ENCODE data around the gene USP13.

Gene USP13

GRCh38 chr3:179702271-179702947 lies 49.6 kb downstream of the USP13 start:
- no peak overlapping the region for H3K9ac ChIP-seq (ENCODE audit: low read length)
- no peaks in the 10 kb centered on the region for H3K36me3 ChIP-seq (ENCODE audit: insufficient read depth, low read length)
- H3K4me3 ChIP-seq (ENCODE audit: low read depth in 1 of 2, low read length in 2 of 2), result no peak overlapping the region
- H3K27me3 ChIP-seq (ENCODE audit: control insufficient read depth in 1 of 2, insufficient read depth in 2 of 2, low read length in 2 of 2), result no peaks in the 10 kb centered on the region
- no peaks in the 10 kb centered on the region for H3K4me1 ChIP-seq (ENCODE audit: insufficient read depth, low read length)
- H3K9me3 ChIP-seq (ENCODE audit: low read length), result no peaks in the 10 kb centered on the region
- no peak overlapping the region for H3K27ac ChIP-seq (ENCODE audit: low read depth, low read length)

GRCh38 chr3:179703816-179704215 lies 51.0 kb downstream of the USP13 start:
- Histone ChIP-seq H3K27me3 (ENCODE audit: control insufficient read depth in 1 of 2, insufficient read depth in 2 of 2, low read length in 2 of 2) (no peaks in the 10 kb centered on the region), H3K9me3 (ENCODE audit: low read length) (no peaks in the 10 kb centered on the region), H3K4me3 (ENCODE audit: low read depth in 1 of 2, low read length in 2 of 2) (no peak overlapping the region), H3K36me3 (ENCODE audit: insufficient read depth, low read length) (peaks cover 4% of the 10 kb centered on the region), H3K9ac (ENCODE audit: low read length) (no peak overlapping the region), H3K27ac (ENCODE audit: low read depth, low read length) (no peak overlapping the region), H3K4me1 (ENCODE audit: insufficient read depth, low read length) (no peaks in the 10 kb centered on the region)

GRCh38 chr3:179706233-179706632 lies 53.4 kb downstream of the USP13 start:
- Histone ChIP-seq H3K27me3 (ENCODE audit: control insufficient read depth in 1 of 2, insufficient read depth in 2 of 2, low read length in 2 of 2) (no peaks in the 10 kb centered on the region), H3K36me3 (ENCODE audit: insufficient read depth, low read length) (peaks cover 13% of the 10 kb centered on the region), H3K9me3 (ENCODE audit: low read length) (no peaks in the 10 kb centered on the region), H3K9ac (ENCODE audit: low read length) (no peak overlapping the region), H3K27ac (ENCODE audit: low read depth, low read length) (no peak overlapping the region), H3K4me1 (ENCODE audit: insufficient read depth, low read length) (no peaks in the 10 kb centered on the region), H3K4me3 (ENCODE audit: low read depth in 1 of 2, low read length in 2 of 2) (no peak overlapping the region)

GRCh38 chr3:179710079-179710478 lies 57.2 kb downstream of the USP13 start:
- Histone ChIP-seq H3K4me1 (ENCODE audit: insufficient read depth, low read length) (no peaks in the 10 kb centered on the region), H3K36me3 (ENCODE audit: insufficient read depth, low read length) (peaks cover 13% of the 10 kb centered on the region), H3K9ac (ENCODE audit: low read length) (no peak overlapping the region), H3K27ac (ENCODE audit: low read depth, low read length) (no peak overlapping the region), H3K9me3 (ENCODE audit: low read length) (no peaks in the 10 kb centered on the region), H3K4me3 (ENCODE audit: low read depth in 1 of 2, low read length in 2 of 2) (no peak overlapping the region), H3K27me3 (ENCODE audit: control insufficient read depth in 1 of 2, insufficient read depth in 2 of 2, low read length in 2 of 2) (no peaks in the 10 kb centered on the region)

- no peak overlapping the region for H3K9ac ChIP-seq (ENCODE audit: low read length)
- H3K27me3 ChIP-seq (ENCODE audit: control insufficient read depth in 1 of 2, insufficient read depth in 2 of 2, low read length in 2 of 2), result no peaks in the 10 kb centered on the region
- peaks cover 9% of the 10 kb centered on the region for H3K36me3 ChIP-seq (ENCODE audit: insufficient read depth, low read length)
- no peak overlapping the region for H3K27ac ChIP-seq (ENCODE audit: low read depth, low read length)
- no peak overlapping the region for H3K4me3 ChIP-seq (ENCODE audit: low read depth in 1 of 2, low read length in 2 of 2)
- H3K4me1 ChIP-seq (ENCODE audit: insufficient read depth, low read length), result no peaks in the 10 kb centered on the region
- no peaks in the 10 kb centered on the region for H3K9me3 ChIP-seq (ENCODE audit: low read length)
Observed at GRCh38 chr3:179713643-179714090, 60.8 kb downstream of the USP13 start.

GRCh38 chr3:179715582-179715981 lies 62.7 kb downstream of the USP13 start:
- Histone ChIP-seq H3K9me3 (ENCODE audit: low read length) (no peaks in the 10 kb centered on the region), H3K27me3 (ENCODE audit: control insufficient read depth in 1 of 2, insufficient read depth in 2 of 2, low read length in 2 of 2) (no peaks in the 10 kb centered on the region), H3K27ac (ENCODE audit: low read depth, low read length) (no peak overlapping the region), H3K36me3 (ENCODE audit: insufficient read depth, low read length) (no peaks in the 10 kb centered on the region), H3K4me1 (ENCODE audit: insufficient read depth, low read length) (no peaks in the 10 kb centered on the region), H3K4me3 (ENCODE audit: low read depth in 1 of 2, low read length in 2 of 2) (no peak overlapping the region), H3K9ac (ENCODE audit: low read length) (no peak overlapping the region)

GRCh38 chr3:179716226-179716625 lies 63.4 kb downstream of the USP13 start:
- no peaks in the 10 kb centered on the region for H3K9me3 ChIP-seq (ENCODE audit: low read length)
- no peak overlapping the region for H3K9ac ChIP-seq (ENCODE audit: low read length)
- H3K36me3 ChIP-seq (ENCODE audit: insufficient read depth, low read length), result no peaks in the 10 kb centered on the region
- H3K4me1 ChIP-seq (ENCODE audit: insufficient read depth, low read length), result no peaks in the 10 kb centered on the region
- H3K27ac ChIP-seq (ENCODE audit: low read depth, low read length), result no peak overlapping the region
- no peaks in the 10 kb centered on the region for H3K27me3 ChIP-seq (ENCODE audit: control insufficient read depth in 1 of 2, insufficient read depth in 2 of 2, low read length in 2 of 2)
- no peak overlapping the region for H3K4me3 ChIP-seq (ENCODE audit: low read depth in 1 of 2, low read length in 2 of 2)

GRCh38 chr3:179716811-179717210 lies 64.0 kb downstream of the USP13 start:
- Histone ChIP-seq H3K9ac (ENCODE audit: low read length) (no peak overlapping the region), H3K4me3 (ENCODE audit: low read depth in 1 of 2, low read length in 2 of 2) (no peak overlapping the region), H3K36me3 (ENCODE audit: insufficient read depth, low read length) (no peaks in the 10 kb centered on the region), H3K9me3 (ENCODE audit: low read length) (no peaks in the 10 kb centered on the region), H3K4me1 (ENCODE audit: insufficient read depth, low read length) (no peaks in the 10 kb centered on the region), H3K27me3 (ENCODE audit: control insufficient read depth in 1 of 2, insufficient read depth in 2 of 2, low read length in 2 of 2) (no peaks in the 10 kb centered on the region), H3K27ac (ENCODE audit: low read depth, low read length) (no peak overlapping the region)

GRCh38 chr3:179717219-179717618 lies 64.4 kb downstream of the USP13 start:
- Histone ChIP-seq H3K4me1 (ENCODE audit: insufficient read depth, low read length) (no peaks in the 10 kb centered on the region), H3K27me3 (ENCODE audit: control insufficient read depth in 1 of 2, insufficient read depth in 2 of 2, low read length in 2 of 2) (no peaks in the 10 kb centered on the region), H3K9me3 (ENCODE audit: low read length) (no peaks in the 10 kb centered on the region), H3K27ac (ENCODE audit: low read depth, low read length) (no peak overlapping the region), H3K9ac (ENCODE audit: low read length) (no peak overlapping the region), H3K36me3 (ENCODE audit: insufficient read depth, low read length) (no peaks in the 10 kb centered on the region), H3K4me3 (ENCODE audit: low read depth in 1 of 2, low read length in 2 of 2) (no peak overlapping the region)

- Histone ChIP-seq H3K27me3 (ENCODE audit: control insufficient read depth in 1 of 2, insufficient read depth in 2 of 2, low read length in 2 of 2) (no peaks in the 10 kb centered on the region), H3K4me3 (ENCODE audit: low read depth in 1 of 2, low read length in 2 of 2) (no peak overlapping the region), H3K36me3 (ENCODE audit: insufficient read depth, low read length) (no peaks in the 10 kb centered on the region), H3K9me3 (ENCODE audit: low read length) (no peaks in the 10 kb centered on the region), H3K9ac (ENCODE audit: low read length) (no peak overlapping the region), H3K27ac (ENCODE audit: low read depth, low read length) (no peak overlapping the region), H3K4me1 (ENCODE audit: insufficient read depth, low read length) (no peaks in the 10 kb centered on the region)
Observed at GRCh38 chr3:179719048-179719734, 66.4 kb downstream of the USP13 start.

GRCh38 chr3:179720196-179720595 lies 67.4 kb downstream of the USP13 start:
- no peaks in the 10 kb centered on the region for H3K36me3 ChIP-seq (ENCODE audit: insufficient read depth, low read length)
- no peak overlapping the region for H3K27ac ChIP-seq (ENCODE audit: low read depth, low read length)
- H3K27me3 ChIP-seq (ENCODE audit: control insufficient read depth in 1 of 2, insufficient read depth in 2 of 2, low read length in 2 of 2), result no peaks in the 10 kb centered on the region
- H3K9me3 ChIP-seq (ENCODE audit: low read length), result no peaks in the 10 kb centered on the region
- H3K4me1 ChIP-seq (ENCODE audit: insufficient read depth, low read length), result no peaks in the 10 kb centered on the region
- H3K4me3 ChIP-seq (ENCODE audit: low read depth in 1 of 2, low read length in 2 of 2), result no peak overlapping the region
- H3K9ac ChIP-seq (ENCODE audit: low read length), result no peak overlapping the region

GRCh38 chr3:179723617-179724016 lies 70.8 kb downstream of the USP13 start:
- no peak overlapping the region for H3K27ac ChIP-seq (ENCODE audit: low read depth, low read length)
- H3K9ac ChIP-seq (ENCODE audit: low read length), result no peak overlapping the region

More at GRCh38 chr3:179723617-179724016, 70.8 kb downstream of the USP13 start:
- H3K4me1 ChIP-seq (ENCODE audit: insufficient read depth, low read length), result no peaks in the 10 kb centered on the region
- H3K36me3 ChIP-seq (ENCODE audit: insufficient read depth, low read length), result no peaks in the 10 kb centered on the region
- H3K4me3 ChIP-seq (ENCODE audit: low read depth in 1 of 2, low read length in 2 of 2), result no peak overlapping the region
- no peaks in the 10 kb centered on the region for H3K27me3 ChIP-seq (ENCODE audit: control insufficient read depth in 1 of 2, insufficient read depth in 2 of 2, low read length in 2 of 2)
- no peaks in the 10 kb centered on the region for H3K9me3 ChIP-seq (ENCODE audit: low read length)
